ENCODE measurements around the gene TMEM17. TPM values are rescaled to one million over a fixed set of nuclear protein-coding genes. Genes with fewer than 3 reads are reported as not detected.
"Not testable (repeated sequence)": the region's sequence is repeated elsewhere in the genome, so short reads cannot be mapped to it uniquely, and the experiment has no call there.

Gene TMEM17
- total RNA-seq, 4 donors from 2014 or later, result 1.7 to 3.4 (median 2.7) TPM

DNA sequence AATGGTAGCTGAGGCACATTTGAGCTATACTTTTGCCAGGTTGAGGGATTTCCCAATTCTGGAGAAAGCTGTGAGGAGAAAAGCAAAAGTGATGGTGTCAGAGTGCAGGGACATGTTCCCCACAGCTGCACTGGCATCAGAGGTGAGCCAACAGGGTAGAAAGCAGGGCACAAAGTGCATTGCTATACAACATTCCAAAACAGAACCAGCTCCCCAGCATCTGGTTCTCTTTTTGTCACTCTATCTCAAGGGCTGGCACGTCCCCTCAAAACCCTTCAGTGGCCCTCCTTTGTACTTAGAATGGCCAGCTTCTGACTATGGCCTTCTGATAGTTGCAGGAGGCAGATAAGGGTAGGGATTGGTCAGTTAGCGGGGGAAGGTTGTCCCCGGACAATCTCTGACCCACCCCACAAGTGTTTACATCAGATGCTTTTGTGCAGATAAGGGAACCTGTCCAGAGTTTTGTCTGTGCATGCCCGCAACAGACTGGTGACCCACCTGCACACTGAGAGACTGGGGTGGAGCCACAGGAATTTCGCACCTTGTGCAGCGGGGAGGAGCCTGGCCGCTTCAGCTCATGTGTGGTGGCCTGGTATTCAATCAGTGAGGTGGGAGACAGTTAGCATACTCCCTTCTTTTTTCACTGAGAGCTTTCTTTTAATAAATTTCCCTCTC is 31.0 kb upstream of the TMEM17 start:
- no peak overlapping the region for H3K27ac ChIP-seq
- WGBS, 2 donors, result 54 to 69% methylated on average over 3 to 6 of the region's 7 CpGs
- no peak for DNase-seq
- H3K4me3 ChIP-seq, result no peak overlapping the region
- intact Hi-C loops (cut with DNase I), result no loop called here
- no peak for TF ChIP-seq POLR2A (IDR thresholded peaks at IDR 0.05)
- TF ChIP-seq, protein P1, sequence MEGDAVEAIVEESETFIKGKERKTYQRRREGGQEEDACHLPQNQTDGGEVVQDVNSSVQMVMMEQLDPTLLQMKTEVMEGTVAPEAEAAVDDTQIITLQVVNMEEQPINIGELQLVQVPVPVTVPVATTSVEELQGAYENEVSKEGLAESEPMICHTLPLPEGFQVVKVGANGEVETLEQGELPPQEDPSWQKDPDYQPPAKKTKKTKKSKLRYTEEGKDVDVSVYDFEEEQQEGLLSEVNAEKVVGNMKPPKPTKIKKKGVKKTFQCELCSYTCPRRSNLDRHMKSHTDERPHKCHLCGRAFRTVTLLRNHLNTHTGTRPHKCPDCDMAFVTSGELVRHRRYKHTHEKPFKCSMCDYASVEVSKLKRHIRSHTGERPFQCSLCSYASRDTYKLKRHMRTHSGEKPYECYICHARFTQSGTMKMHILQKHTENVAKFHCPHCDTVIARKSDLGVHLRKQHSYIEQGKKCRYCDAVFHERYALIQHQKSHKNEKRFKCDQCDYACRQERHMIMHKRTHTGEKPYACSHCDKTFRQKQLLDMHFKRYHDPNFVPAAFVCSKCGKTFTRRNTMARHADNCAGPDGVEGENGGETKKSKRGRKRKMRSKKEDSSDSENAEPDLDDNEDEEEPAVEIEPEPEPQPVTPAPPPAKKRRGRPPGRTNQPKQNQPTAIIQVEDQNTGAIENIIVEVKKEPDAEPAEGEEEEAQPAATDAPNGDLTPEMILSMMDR (IDR thresholded peaks at IDR 0.05), result no peak
- H3K9me3 ChIP-seq, result peaks cover 0 to 10% (median 4%) of the 10 kb centered on the region in 3 donors
- peaks cover 0 to 22% (median 0%) of the 10 kb centered on the region in 3 donors for H3K4me1 ChIP-seq
- no peaks in the 10 kb centered on the region for H3K27me3 ChIP-seq
- no peaks in the 10 kb centered on the region for H3K36me3 ChIP-seq

DNA sequence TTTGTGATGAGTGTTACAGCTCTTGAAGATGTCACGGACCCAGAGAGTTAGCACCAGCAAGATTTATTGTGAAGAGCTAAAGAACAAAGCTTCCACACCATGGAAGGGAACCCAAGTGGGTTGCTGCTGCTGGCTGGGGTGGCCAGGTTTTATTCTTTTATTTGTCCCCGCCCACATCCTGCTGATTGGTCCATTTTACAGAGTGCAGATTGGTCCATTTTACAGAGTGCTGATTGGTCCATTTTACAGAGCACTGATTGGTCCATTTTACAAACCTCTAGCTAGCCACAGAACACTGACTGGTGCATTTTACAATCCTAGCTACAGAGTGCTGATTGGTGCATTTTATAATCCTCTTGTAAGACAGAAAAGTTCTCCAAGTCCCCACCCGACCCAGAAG is 29.5 kb upstream of the TMEM17 start:
- 70 to 83% methylated on average over 2 of the region's 3 CpGs for WGBS, 2 donors
- DNase-seq; H3K4me3 ChIP-seq; intact Hi-C loops (cut with DNase I); H3K27ac ChIP-seq; H3K27me3 ChIP-seq; H3K36me3 ChIP-seq; H3K9me3 ChIP-seq: not testable (repeated sequence)
- peaks cover 0 to 14% (median 0%) of the 10 kb centered on the region in 3 donors for H3K4me1 ChIP-seq

DNA sequence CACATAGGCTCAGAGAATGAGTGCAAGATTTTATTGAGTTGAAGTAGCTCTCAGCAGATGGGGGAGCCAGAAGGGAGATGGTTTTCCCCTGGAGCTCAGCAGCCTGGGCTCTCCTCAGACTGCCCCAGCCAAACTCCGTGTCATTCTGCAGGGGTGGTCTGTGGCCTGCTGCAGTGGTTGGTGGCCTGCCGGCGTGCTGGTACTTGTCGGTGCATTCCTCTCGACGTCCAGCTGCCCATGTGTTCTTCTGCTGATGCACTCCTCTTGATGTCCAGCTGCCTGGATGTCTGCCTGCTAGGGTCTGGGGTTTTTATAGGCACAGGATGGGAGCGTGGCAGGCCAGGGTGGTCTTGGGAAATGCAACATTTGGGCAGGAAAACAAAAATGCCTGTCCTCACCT is 25.6 kb upstream of the TMEM17 start:
- Histone ChIP-seq H3K36me3 (no peaks in the 10 kb centered on the region), H3K27ac (no peak overlapping the region), H3K4me1 (peaks cover 0 to under 1% (median 0%) of the 10 kb centered on the region in 3 donors), H3K27me3 (no peaks in the 10 kb centered on the region), H3K9me3 (peaks cover 0 to 10% (median 4%) of the 10 kb centered on the region in 3 donors), H3K4me3 (no peak overlapping the region)
- intact Hi-C loops (cut with DNase I), result no loop called here
- TF ChIP-seq POLR2A (IDR thresholded peaks at IDR 0.05), result no peak
- TF ChIP-seq, protein P1 (IDR thresholded peaks at IDR 0.05), result no peak
- DNase-seq, result no peak
- WGBS, 2 donors, result 75% methylated on average over 3 of the region's 7 CpGs; no CpG with 5 or more reads in 1 of the 2 donors

DNA sequence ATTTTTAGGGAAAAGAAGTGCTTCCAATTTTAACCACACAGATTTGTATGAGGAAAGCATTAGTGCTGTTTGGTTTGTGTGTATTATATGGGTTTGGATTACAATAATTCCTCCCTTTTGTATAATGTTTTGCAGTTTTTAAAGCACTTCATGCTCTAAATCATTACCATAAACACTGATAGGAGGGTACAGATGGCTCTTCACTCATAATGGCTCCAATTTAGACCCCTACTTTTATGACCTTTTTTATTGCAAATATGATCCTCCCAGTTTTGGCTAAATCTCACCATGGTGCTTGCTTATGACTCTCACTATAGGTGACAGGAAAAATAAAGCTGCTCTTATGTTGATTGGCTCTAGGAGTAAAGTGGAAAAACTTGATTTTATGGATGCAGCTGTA is 23.8 kb upstream of the TMEM17 start:
- no peaks in the 10 kb centered on the region for H3K36me3 ChIP-seq
- H3K27me3 ChIP-seq, result no peaks in the 10 kb centered on the region
- no peak overlapping the region for H3K4me3 ChIP-seq
- no peaks in the 10 kb centered on the region for H3K4me1 ChIP-seq
- H3K9me3 ChIP-seq, result peaks cover 0 to 10% (median 4%) of the 10 kb centered on the region in 3 donors
- intact Hi-C loops (cut with DNase I), result no loop called here
- no peak for DNase-seq
- H3K27ac ChIP-seq, result no peak overlapping the region
- TF ChIP-seq POLR2A (IDR thresholded peaks at IDR 0.05), result no peak
- TF ChIP-seq, protein P1 (IDR thresholded peaks at IDR 0.05), result no peak

DNA sequence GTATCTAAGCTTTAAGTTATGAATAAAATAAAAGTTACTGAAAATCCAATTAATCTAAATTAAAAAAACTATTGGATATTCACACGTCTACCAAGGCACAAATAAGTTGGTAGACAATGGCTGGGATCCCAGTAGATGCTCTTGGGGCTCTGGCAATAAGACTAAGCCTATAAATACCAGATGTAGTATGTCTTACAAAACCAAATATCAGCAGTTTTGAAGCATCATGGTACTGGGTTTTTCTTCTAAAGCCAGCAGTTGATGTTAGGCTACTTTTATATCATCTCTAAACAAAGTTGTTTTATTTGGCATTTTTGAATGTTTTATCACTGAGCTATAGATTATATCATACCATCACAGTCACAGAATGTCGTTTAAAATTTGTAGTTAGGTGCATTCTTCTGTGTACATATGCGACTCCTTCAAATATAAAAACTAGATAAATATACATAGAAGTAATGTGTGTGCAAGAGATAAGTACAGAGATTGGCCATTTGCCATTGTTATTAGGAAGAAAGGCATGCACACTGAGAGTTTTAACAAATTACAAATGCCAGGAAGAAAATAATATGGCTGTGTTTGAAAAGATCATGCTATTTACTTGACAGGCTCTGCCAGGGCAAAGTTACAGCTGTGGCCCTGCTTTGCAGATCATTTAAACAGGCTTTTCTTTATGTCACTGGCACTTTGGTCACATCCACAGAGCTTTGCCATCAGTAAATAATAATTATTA is 21.6 kb upstream of the TMEM17 start:
- no peaks in the 10 kb centered on the region for H3K4me1 ChIP-seq
- no peak for DNase-seq
- no peaks in the 10 kb centered on the region for H3K9me3 ChIP-seq
- no peak overlapping the region for H3K27ac ChIP-seq
- H3K4me3 ChIP-seq, result no peak overlapping the region
- 60 to 61% methylated on average over 3 of the region's 3 CpGs for WGBS, 2 donors
- intact Hi-C loops (cut with DNase I), result no loop called here
- no peaks in the 10 kb centered on the region for H3K36me3 ChIP-seq
- H3K27me3 ChIP-seq, result no peaks in the 10 kb centered on the region
- TF ChIP-seq, protein P1 (IDR thresholded peaks at IDR 0.05), result no peak
- TF ChIP-seq POLR2A (IDR thresholded peaks at IDR 0.05), result no peak

Measured in esophagus squamous epithelium (tissue), 5 donors.